Astrocyte (in vitro differentiated cells and primary cell): Measurements from ENCODE around the gene CHRNA3. TPM values are rescaled to one million over a fixed set of nuclear protein-coding genes. Genes with fewer than 3 reads are reported as not detected.

Source experiments
- DNase-seq: peaks from one replicate; pipeline ENCODE4 v3.0.0-alpha.2; 2010; ENCODE audit warnings: low read depth
- FAIRE-seq: peaks from 2 replicates; lab custom pipeline; 2011; peaks lifted over from hg19 to GRCh38; lab: Jason Lieb, UNC
- H2AFZ ChIP-seq: 2 replicates; pipeline ENCODE4 v1.6.0; 2012; ENCODE audit warnings: low read depth, low read length, inconsistent platforms
- H3K27ac ChIP-seq: 2 replicates; pipeline ENCODE4 v1.5.1; 2011; ENCODE audit warnings: low read depth, low read length, inconsistent platforms
- H3K27me3 ChIP-seq: 2 replicates; pipeline ENCODE4 v1.6.0; 2011; ENCODE audit warnings: low read length, inconsistent platforms; ENCODE audit not compliant: insufficient read depth
- H3K36me3 ChIP-seq: 2 replicates; pipeline ENCODE4 v1.5.1; 2011; ENCODE audit warnings: low read length, inconsistent platforms; ENCODE audit not compliant: insufficient read depth
- H3K4me1 ChIP-seq: 2 replicates; pipeline ENCODE4 v1.5.1; 2011; ENCODE audit warnings: low read length, inconsistent platforms; ENCODE audit not compliant: insufficient read depth
- H3K4me2 ChIP-seq: 2 replicates; pipeline ENCODE4 v1.6.0; 2012; ENCODE audit warnings: low read length, inconsistent platforms
- H3K4me3 ChIP-seq: 2 replicates; pipeline ENCODE4 v1.5.1; 2011; ENCODE audit warnings: low read depth, mild to moderate bottlenecking, low read length, inconsistent platforms; ENCODE audit not compliant: insufficient read depth
- H3K79me2 ChIP-seq: 2 replicates; pipeline ENCODE4 v1.6.0; 2012; ENCODE audit warnings: mild to moderate bottlenecking, low read length, inconsistent platforms; ENCODE audit not compliant: insufficient read depth
- H3K9ac ChIP-seq: 2 replicates; pipeline ENCODE4 v1.6.0; 2012; ENCODE audit warnings: mild to moderate bottlenecking, low read length, inconsistent platforms
- H3K9me3 ChIP-seq: 2 replicates; pipeline ENCODE4 v1.5.1; 2012; ENCODE audit warnings: low read depth, mild to moderate bottlenecking, low read length, inconsistent platforms; ENCODE audit not compliant: insufficient read depth
- H4K20me1 ChIP-seq: 2 replicates; pipeline ENCODE4 v1.6.0; 2012; ENCODE audit warnings: low read length, inconsistent platforms; ENCODE audit not compliant: insufficient read depth
- H3K27ac Mint-ChIP-seq: one replicate; pipeline ENCODE4 v1.8.0; 2021; ENCODE audit warnings: mild to moderate bottlenecking, mixed read lengths; ENCODE audit not compliant: unreplicated experiment
- H3K27me3 Mint-ChIP-seq: one replicate; pipeline ENCODE4 v1.8.0; 2021; ENCODE audit warnings: low read depth, mixed read lengths; ENCODE audit not compliant: unreplicated experiment
- H3K36me3 Mint-ChIP-seq: one replicate; pipeline ENCODE4 v1.8.0; 2021; ENCODE audit warnings: low read depth, mixed read lengths; ENCODE audit not compliant: unreplicated experiment
- H3K4me1 Mint-ChIP-seq: one replicate; pipeline ENCODE4 v1.8.0; 2021; ENCODE audit warnings: low read depth, mixed read lengths; ENCODE audit not compliant: unreplicated experiment
- H3K4me3 Mint-ChIP-seq: one replicate; pipeline ENCODE4 v1.8.0; 2021; ENCODE audit warnings: mild to moderate bottlenecking, moderate library complexity, mixed read lengths; ENCODE audit not compliant: unreplicated experiment
- H3K9me3 Mint-ChIP-seq: one replicate; pipeline ENCODE4 v1.8.0; 2021; ENCODE audit warnings: mild to moderate bottlenecking, mixed read lengths; ENCODE audit not compliant: unreplicated experiment
- CTCF ChIP-seq: IDR thresholded peaks from 2 replicates; pipeline ENCODE4 v1.5.1; 2011; ENCODE audit warnings: low read depth, mild to moderate bottlenecking, inconsistent platforms, low read length, moderate library complexity; ENCODE audit not compliant: insufficient read depth
- EZH2 ChIP-seq: IDR thresholded peaks from 2 replicates; pipeline ENCODE4 v1.6.1; 2012; ENCODE audit warnings: mild to moderate bottlenecking, low read length, inconsistent platforms; ENCODE audit not compliant: insufficient read depth
- total RNA-seq: library from RNA; stranded (reverse); gene quantifications from 2 replicates; pipeline ENCODE4 v1.2.1, GENCODE V29; 2021

CHRNA3 gene
- total RNA-seq, 1 donor from 2014 or later: not detected

GRCh38 chr15:78551902-78552301, 68.9 kb downstream of the CHRNA3 start:
- Mint-ChIP-seq H3K4me1 (no peaks in the 10 kb centered on the region), H3K9me3 (no peaks in the 10 kb centered on the region), H3K27ac (no peak overlapping the region), H3K27me3 (peaks cover 1% of the 10 kb centered on the region), H3K4me3 (no peak overlapping the region), H3K36me3 (peaks cover 10% of the 10 kb centered on the region)
- Histone ChIP-seq H3K4me2 (no peak overlapping the region), H3K79me2 (no peaks in the 10 kb centered on the region), H3K36me3 (peaks cover 35% of the 10 kb centered on the region), H3K9me3 (no peaks in the 10 kb centered on the region), H2AFZ (no peak overlapping the region), H3K4me1 (no peaks in the 10 kb centered on the region), H3K27ac (no peak overlapping the region), H3K9ac (no peak overlapping the region), H3K27me3 (no peaks in the 10 kb centered on the region), H4K20me1 (peaks cover 10% of the 10 kb centered on the region), H3K4me3 (no peak overlapping the region)
- no peak for TF ChIP-seq EZH2
- TF ChIP-seq CTCF: no peak
- DNase-seq: no peak
- no peak for FAIRE-seq

GRCh38 chr15:78550815-78551214, 70.0 kb downstream of the CHRNA3 start:
- TF ChIP-seq EZH2 (no peak), CTCF (no peak)
- H3K4me3 Mint-ChIP-seq: no peak overlapping the region
- no peaks in the 10 kb centered on the region for H3K9me3 ChIP-seq
- H3K4me2 ChIP-seq: no peak overlapping the region
- H3K36me3 ChIP-seq: peaks cover 43% of the 10 kb centered on the region
- no peaks in the 10 kb centered on the region for H3K9me3 Mint-ChIP-seq
- H3K4me1 Mint-ChIP-seq: no peaks in the 10 kb centered on the region
- H3K27me3 Mint-ChIP-seq: no peaks in the 10 kb centered on the region
- H3K27me3 ChIP-seq: no peaks in the 10 kb centered on the region
- no peaks in the 10 kb centered on the region for H3K4me1 ChIP-seq
- no peak overlapping the region for H3K4me3 ChIP-seq
- H3K27ac ChIP-seq: no peak overlapping the region
- no peak overlapping the region for H3K9ac ChIP-seq
- H3K36me3 Mint-ChIP-seq: peaks cover 11% of the 10 kb centered on the region
- H3K27ac Mint-ChIP-seq: no peak overlapping the region
- H2AFZ ChIP-seq: no peak overlapping the region
- DNase-seq (no peak), FAIRE-seq (no peak)
- peaks cover 13% of the 10 kb centered on the region for H4K20me1 ChIP-seq
- no peaks in the 10 kb centered on the region for H3K79me2 ChIP-seq

GRCh38 chr15:78550194-78550593, 70.6 kb downstream of the CHRNA3 start:
- Histone ChIP-seq H3K27me3 (no peaks in the 10 kb centered on the region), H3K27ac (no peak overlapping the region), H3K4me2 (no peak overlapping the region), H3K9me3 (no peaks in the 10 kb centered on the region), H3K79me2 (no peaks in the 10 kb centered on the region), H3K36me3 (peaks cover 49% of the 10 kb centered on the region), H2AFZ (no peak overlapping the region), H3K9ac (no peak overlapping the region), H3K4me1 (no peaks in the 10 kb centered on the region), H3K4me3 (no peak overlapping the region), H4K20me1 (peaks cover 15% of the 10 kb centered on the region)
- TF ChIP-seq CTCF: no peak
- TF ChIP-seq EZH2: no peak
- peaks cover 16% of the 10 kb centered on the region for H3K36me3 Mint-ChIP-seq
- H3K4me1 Mint-ChIP-seq: no peaks in the 10 kb centered on the region
- H3K9me3 Mint-ChIP-seq: no peaks in the 10 kb centered on the region
- no peak overlapping the region for H3K4me3 Mint-ChIP-seq
- FAIRE-seq (no peak), DNase-seq (no peak)
- no peaks in the 10 kb centered on the region for H3K27me3 Mint-ChIP-seq
- no peak overlapping the region for H3K27ac Mint-ChIP-seq

Other genes with a start within 250 kb of the CHRNA3 start
- 68.2 and 69.2 TPM in 2 replicates for gene IREB2, start 182.8 kb downstream of the CHRNA3 start, total RNA-seq
- gene HYKK, start 113.4 kb downstream of the CHRNA3 start, total RNA-seq: 1.3 and 1.4 TPM in 2 replicates
- gene PSMA4, start 80.6 kb downstream of the CHRNA3 start, total RNA-seq: 204 and 205 TPM in 2 replicates
- gene CHRNA5, start 55.5 kb downstream of the CHRNA3 start, total RNA-seq: 1.5 and 2.5 TPM in 2 replicates
- not detected in 2 replicates for gene CHRNB4, start 20.2 kb upstream of the CHRNA3 start, total RNA-seq
- gene ADAMTS7, start 190.5 kb upstream of the CHRNA3 start, total RNA-seq: 21.4 and 25.5 TPM in 2 replicates